Smooth muscle cell (in vitro differentiated cells): ENCODE measurements around the gene FBXO38. TPM values are rescaled to one million over a fixed set of nuclear protein-coding genes. Genes with fewer than 3 reads are reported as not detected.

Experiments
- DNase-seq: peaks from one replicate; lab custom pipeline; 2025; ENCODE audit not compliant: unreplicated experiment; lab: John Stamatoyannopoulos, UW
- H2AFZ ChIP-seq: fragments of 200-600 bp; sonication (generic); 2 replicates; pipeline ENCODE4 v1.6.0; 2016; ENCODE audit warnings: antibody characterized with exemption, low read depth, mild to moderate bottlenecking
- H3F3A ChIP-seq: fragments of 200-600 bp; sonication (generic); 2 replicates; pipeline ENCODE4 v1.6.0; 2017; ENCODE audit warnings: antibody characterized with exemption, low read depth
- H3K27ac ChIP-seq: fragments of 200-600 bp; sonication (generic); 2 replicates; pipeline ENCODE4 v1.5.1; 2016; ENCODE audit warnings: low read depth, mild to moderate bottlenecking
- H3K27me3 ChIP-seq: fragments of 200-600 bp; sonication (generic); 2 replicates; pipeline ENCODE4 v1.6.1; 2016; ENCODE audit warnings: low read depth, mild to moderate bottlenecking
- H3K36me3 ChIP-seq: fragments of 200-600 bp; sonication (generic); 2 replicates; pipeline ENCODE4 v1.5.1; 2016; ENCODE audit warnings: low read depth
- H3K4me1 ChIP-seq: fragments of 200-600 bp; sonication (generic); 2 replicates; pipeline ENCODE4 v1.5.1; 2016; ENCODE audit warnings: low read depth
- H3K4me2 ChIP-seq: fragments of 200-600 bp; sonication (generic); 2 replicates; pipeline ENCODE4 v1.6.0; 2016; ENCODE audit warnings: mild to moderate bottlenecking
- H3K4me3 ChIP-seq: fragments of 200-600 bp; sonication (generic); 2 replicates; pipeline ENCODE4 v1.5.1; 2016; ENCODE audit warnings: mild to moderate bottlenecking
- H3K79me2 ChIP-seq: fragments of 200-600 bp; sonication (generic); 2 replicates; pipeline ENCODE4 v1.6.0; 2016; ENCODE audit warnings: low read depth, mild to moderate bottlenecking
- H3K9ac ChIP-seq: fragments of 200-600 bp; sonication (generic); 2 replicates; pipeline ENCODE4 v1.6.0; 2016; ENCODE audit warnings: low read depth
- H3K9me3 ChIP-seq: fragments of 200-600 bp; sonication (generic); replicated peaks from 2 replicates; pipeline ENCODE4 v1.5.1; 2016; ENCODE audit warnings: low read depth
- H4K20me1 ChIP-seq: fragments of 200-600 bp; sonication (generic); 2 replicates; pipeline ENCODE4 v1.6.0; 2016; ENCODE audit warnings: low read depth
- WGBS: methylation state at CpG from one replicate; pipeline ENCODE4 v1.1.7; 2016; ENCODE audit warnings: low lambda C conversion rate; 5-methylcytosine and 5-hydroxymethylcytosine counted together
- polyA plus RNA-seq: library from polyadenylated mRNA; unstranded; fragments of >200 nt; fragmentation: Nextera tagmentation; extraction: Ambion mirVana; gene quantifications from 2 replicates; pipeline ENCODE4 v1.2.1, GENCODE V29; 2016
- total RNA-seq: library from RNA; depleted of rRNA; stranded (reverse); fragments of >200 nt; gene quantifications from 2 replicates; pipeline ENCODE4 v1.2.3, GENCODE V29; 2014
- TF ChIP-seq, protein P1 (sequence below): fragments of 200-600 bp; sonication (generic); IDR thresholded peaks from 2 replicates; pipeline ENCODE4 v1.5.1; 2017; ENCODE audit warnings: borderline replicate concordance, mild to moderate bottlenecking, antibody characterized with exemption; ENCODE audit not compliant: insufficient read depth, poor library complexity, severe bottlenecking

Gene FBXO38
- total and polyA plus RNA-seq, 2 experiments from 2014 or later: 24.4 to 44.5 TPM

DNA sequence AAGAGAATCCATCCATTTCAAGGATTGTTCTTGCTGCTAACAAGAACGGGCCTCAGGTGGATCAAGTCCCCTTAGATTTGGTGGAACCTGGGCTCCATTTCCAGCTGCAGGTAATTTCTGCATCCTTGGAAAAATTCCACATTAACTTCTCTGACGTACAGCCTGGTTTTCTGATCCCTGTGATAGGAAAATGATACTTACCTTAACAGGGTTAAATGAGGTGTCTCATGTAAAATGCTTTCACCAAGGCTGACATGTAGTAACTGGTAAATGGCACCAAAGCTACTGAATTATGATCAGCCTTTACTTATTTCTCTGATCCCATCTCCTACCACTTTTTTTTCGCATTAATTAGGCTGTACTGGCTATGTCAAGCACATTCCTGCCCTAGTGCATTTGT lies 93.7 kb downstream of the FBXO38 start:
- no peaks in the 10 kb centered on the region for H3F3A ChIP-seq
- H3K9me3 ChIP-seq: no peaks in the 10 kb centered on the region
- H3K4me2 ChIP-seq: no peak overlapping the region
- no peaks in the 10 kb centered on the region for H3K27me3 ChIP-seq
- H3K9ac ChIP-seq: no peak overlapping the region
- H2AFZ ChIP-seq: no peak overlapping the region
- TF ChIP-seq, protein P1, sequence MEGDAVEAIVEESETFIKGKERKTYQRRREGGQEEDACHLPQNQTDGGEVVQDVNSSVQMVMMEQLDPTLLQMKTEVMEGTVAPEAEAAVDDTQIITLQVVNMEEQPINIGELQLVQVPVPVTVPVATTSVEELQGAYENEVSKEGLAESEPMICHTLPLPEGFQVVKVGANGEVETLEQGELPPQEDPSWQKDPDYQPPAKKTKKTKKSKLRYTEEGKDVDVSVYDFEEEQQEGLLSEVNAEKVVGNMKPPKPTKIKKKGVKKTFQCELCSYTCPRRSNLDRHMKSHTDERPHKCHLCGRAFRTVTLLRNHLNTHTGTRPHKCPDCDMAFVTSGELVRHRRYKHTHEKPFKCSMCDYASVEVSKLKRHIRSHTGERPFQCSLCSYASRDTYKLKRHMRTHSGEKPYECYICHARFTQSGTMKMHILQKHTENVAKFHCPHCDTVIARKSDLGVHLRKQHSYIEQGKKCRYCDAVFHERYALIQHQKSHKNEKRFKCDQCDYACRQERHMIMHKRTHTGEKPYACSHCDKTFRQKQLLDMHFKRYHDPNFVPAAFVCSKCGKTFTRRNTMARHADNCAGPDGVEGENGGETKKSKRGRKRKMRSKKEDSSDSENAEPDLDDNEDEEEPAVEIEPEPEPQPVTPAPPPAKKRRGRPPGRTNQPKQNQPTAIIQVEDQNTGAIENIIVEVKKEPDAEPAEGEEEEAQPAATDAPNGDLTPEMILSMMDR: no peak
- H3K4me3 ChIP-seq: no peak overlapping the region
- WGBS: 91% methylated on average over 3 of the region's 3 CpGs
- no peaks in the 10 kb centered on the region for H3K4me1 ChIP-seq
- no peak overlapping the region for H3K27ac ChIP-seq
- H3K79me2 ChIP-seq: no peaks in the 10 kb centered on the region
- H3K36me3 ChIP-seq: no peaks in the 10 kb centered on the region
- no peaks in the 10 kb centered on the region for H4K20me1 ChIP-seq
- DNase-seq: no peak

GRCh38 chr5:148482196-148482595 lies 98.4 kb downstream of the FBXO38 start:
- Histone ChIP-seq H3F3A (no peaks in the 10 kb centered on the region), H3K4me2 (no peak overlapping the region), H2AFZ (no peak overlapping the region), H3K27ac (no peak overlapping the region), H3K27me3 (peaks cover 10% of the 10 kb centered on the region), H4K20me1 (no peaks in the 10 kb centered on the region), H3K9ac (no peak overlapping the region), H3K4me3 (no peak overlapping the region), H3K79me2 (no peaks in the 10 kb centered on the region), H3K36me3 (no peaks in the 10 kb centered on the region), H3K4me1 (no peaks in the 10 kb centered on the region), H3K9me3 (no peaks in the 10 kb centered on the region)
- 82% methylated on average over 7 of the region's 7 CpGs for WGBS
- DNase-seq: no peak
- TF ChIP-seq, protein P1: no peak

- DNase-seq: peak; percentile 7
- H3K4me3 ChIP-seq: no peak overlapping the region
These were observed 99.1 kb downstream of the FBXO38 start for GRCh38 chr5:148482697-148483462.

More at GRCh38 chr5:148482697-148483462, 99.1 kb downstream of the FBXO38 start:
- Histone ChIP-seq H3F3A (no peaks in the 10 kb centered on the region), H3K9ac (no peak overlapping the region), H3K4me1 (no peaks in the 10 kb centered on the region), H3K79me2 (no peaks in the 10 kb centered on the region), H3K36me3 (no peaks in the 10 kb centered on the region), H3K4me2 (no peak overlapping the region), H2AFZ (peak overlapping the region; percentile 11), H3K27me3 (peaks cover 15% of the 10 kb centered on the region), H3K9me3 (no peaks in the 10 kb centered on the region), H4K20me1 (no peaks in the 10 kb centered on the region), H3K27ac (no peak overlapping the region)
- 42% methylated on average over 22 of the region's 22 CpGs for WGBS
- TF ChIP-seq, protein P1: peak; percentile 60
